ENCODE measurements around the gene SLC2A13.

SLC2A13 gene

DNA sequence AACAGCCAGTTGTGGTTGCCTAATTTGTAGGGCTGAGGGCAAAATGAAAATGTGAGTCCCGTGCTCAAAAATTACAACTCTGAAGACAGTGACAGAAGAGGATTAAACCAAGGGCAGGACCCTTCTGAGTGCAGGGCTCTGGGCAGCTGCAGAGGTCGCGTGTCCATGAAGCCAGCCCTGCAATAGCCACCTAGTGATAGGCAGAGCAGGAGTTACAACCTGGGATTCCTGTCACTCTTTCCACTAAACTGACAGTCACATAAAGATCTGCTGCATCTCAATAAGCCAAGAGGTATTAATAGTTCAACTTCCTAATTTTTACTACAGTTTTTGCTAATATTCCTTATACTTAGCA, 94.1 kb downstream of the SLC2A13 start:
- H3K27me3 ChIP-seq (replicated peaks; ENCODE audit: control insufficient read depth, insufficient read depth, low read length, poor library complexity, severe bottlenecking) = no peaks in the 10 kb centered on the region
- no peaks in the 10 kb centered on the region for H3K36me3 ChIP-seq (ENCODE audit: control insufficient read depth, insufficient read depth, low read length)
- H3K4me3 ChIP-seq (ENCODE audit: insufficient read depth, low read depth, low read length, poor library complexity, severe bottlenecking) = peak overlapping the region; percentile 14
- H3K9me3 ChIP-seq (ENCODE audit: control insufficient read depth, low read length) = no peaks in the 10 kb centered on the region
- no peak for DNase-seq
- H3K4me1 ChIP-seq (ENCODE audit: control insufficient read depth, insufficient read depth, low read length, poor library complexity, severe bottlenecking) = no peaks in the 10 kb centered on the region
- H3K27ac ChIP-seq (ENCODE audit: insufficient read depth, low read length, poor library complexity, severe bottlenecking) = no peak overlapping the region

DNA sequence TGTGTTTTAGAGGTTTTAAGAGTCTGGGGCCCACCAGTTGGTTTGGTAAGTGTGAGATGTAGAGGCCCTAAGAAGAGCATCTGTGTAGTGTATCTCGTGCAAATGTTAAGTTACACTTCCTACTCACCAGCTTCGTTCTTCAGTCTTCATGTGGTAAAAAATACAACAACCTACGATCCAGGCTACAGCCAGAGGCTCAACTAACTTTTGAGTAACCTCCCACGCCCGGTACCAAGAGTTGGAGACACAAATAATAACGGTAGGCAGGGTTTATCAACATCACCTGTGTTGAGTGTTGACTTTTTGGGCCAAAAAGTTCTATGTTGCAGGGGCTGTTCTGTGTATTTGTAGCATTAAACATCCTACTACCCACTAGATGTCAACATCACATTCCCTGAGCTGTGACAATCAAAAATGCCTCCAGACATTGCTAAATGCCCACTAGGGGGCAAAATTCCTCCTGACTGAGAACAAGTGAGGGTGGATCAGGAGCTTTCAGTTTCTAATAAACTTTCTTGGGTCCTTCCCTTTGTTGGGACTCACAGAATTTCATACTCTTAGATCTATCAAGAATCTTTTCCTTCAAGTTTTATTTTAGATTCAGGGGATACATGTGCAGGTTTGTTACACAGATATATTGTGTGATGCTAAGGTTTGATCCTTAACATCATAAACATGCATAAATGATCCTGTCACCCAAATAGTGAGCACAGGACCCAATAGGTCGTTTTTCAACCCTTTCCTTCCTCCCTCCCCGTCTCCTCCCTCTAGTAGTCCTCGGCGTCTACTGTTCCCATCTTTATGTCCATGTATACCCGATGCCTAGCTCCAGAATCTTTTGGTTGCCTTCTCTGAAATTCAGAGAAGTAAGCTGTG, 94.7 kb downstream of the SLC2A13 start:
- H3K27ac ChIP-seq (ENCODE audit: insufficient read depth, low read length, poor library complexity, severe bottlenecking) = no peak overlapping the region
- peak overlapping the region; percentile 14 for H3K4me3 ChIP-seq (ENCODE audit: insufficient read depth, low read depth, low read length, poor library complexity, severe bottlenecking)

DNA sequence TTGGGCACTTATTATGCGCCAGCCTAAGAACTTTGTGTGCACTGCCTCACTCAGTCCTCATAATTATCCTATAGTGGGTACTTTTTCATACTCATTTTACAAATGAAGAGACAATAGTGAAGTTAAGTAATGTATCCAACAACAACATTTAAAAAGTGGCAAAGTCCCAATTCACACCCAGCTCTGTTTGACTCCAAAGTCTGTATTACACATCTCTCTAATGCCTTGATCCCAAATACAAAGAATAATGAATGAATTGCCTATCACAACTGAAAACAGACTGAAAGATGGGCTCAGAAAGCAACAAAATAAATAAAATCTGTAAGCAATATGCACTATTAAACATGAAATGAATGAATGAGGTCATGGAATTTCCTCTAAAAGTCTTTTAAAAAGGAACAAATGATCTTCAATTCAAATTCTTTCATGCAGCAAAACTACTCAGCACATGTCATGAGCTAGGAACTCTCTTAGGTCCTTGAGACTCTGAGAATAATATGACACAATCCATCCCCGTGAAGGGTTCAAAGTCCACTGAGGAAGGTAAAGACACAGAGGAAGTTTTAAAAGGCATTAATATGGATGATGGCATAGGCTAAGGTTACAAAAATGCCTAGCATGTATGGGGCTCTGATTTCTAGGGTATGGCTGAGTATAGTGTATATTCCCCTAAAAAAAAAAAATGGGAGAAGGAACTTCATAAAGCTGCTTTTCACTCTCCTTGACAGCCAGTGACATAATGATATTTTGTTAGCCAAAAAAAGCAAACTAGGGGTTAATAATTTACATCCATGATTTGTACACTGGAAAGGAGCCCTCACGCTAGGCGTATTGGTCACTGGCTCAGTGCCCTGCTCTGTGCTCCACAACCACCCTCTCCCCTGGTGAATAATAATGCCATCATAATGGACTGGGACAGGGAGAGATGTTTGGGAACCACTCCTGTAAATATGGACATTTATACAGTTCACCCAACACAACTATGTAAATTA, 103.4 kb downstream of the SLC2A13 start:
- Histone ChIP-seq H3K4me3 (ENCODE audit: insufficient read depth, low read depth, low read length, poor library complexity, severe bottlenecking) (no peak overlapping the region), H3K27me3 (replicated peaks; ENCODE audit: control insufficient read depth, insufficient read depth, low read length, poor library complexity, severe bottlenecking) (no peaks in the 10 kb centered on the region), H3K36me3 (ENCODE audit: control insufficient read depth, insufficient read depth, low read length) (no peaks in the 10 kb centered on the region), H3K27ac (ENCODE audit: insufficient read depth, low read length, poor library complexity, severe bottlenecking) (no peak overlapping the region), H3K9me3 (ENCODE audit: control insufficient read depth, low read length) (peaks cover 3% of the 10 kb centered on the region), H3K4me1 (ENCODE audit: control insufficient read depth, insufficient read depth, low read length, poor library complexity, severe bottlenecking) (no peaks in the 10 kb centered on the region)
- DNase-seq = no peak

More for the DNA sequence above, 94.7 kb downstream of the SLC2A13 start:
- DNase-seq = peak in 2 of 3 donors; percentile 9 to 38
- H3K27me3 ChIP-seq (replicated peaks; ENCODE audit: control insufficient read depth, insufficient read depth, low read length, poor library complexity, severe bottlenecking) = no peaks in the 10 kb centered on the region
- no peaks in the 10 kb centered on the region for H3K36me3 ChIP-seq (ENCODE audit: control insufficient read depth, insufficient read depth, low read length)
- H3K9me3 ChIP-seq (ENCODE audit: control insufficient read depth, low read length) = no peaks in the 10 kb centered on the region
- H3K4me1 ChIP-seq (ENCODE audit: control insufficient read depth, insufficient read depth, low read length, poor library complexity, severe bottlenecking) = no peaks in the 10 kb centered on the region

DNA sequence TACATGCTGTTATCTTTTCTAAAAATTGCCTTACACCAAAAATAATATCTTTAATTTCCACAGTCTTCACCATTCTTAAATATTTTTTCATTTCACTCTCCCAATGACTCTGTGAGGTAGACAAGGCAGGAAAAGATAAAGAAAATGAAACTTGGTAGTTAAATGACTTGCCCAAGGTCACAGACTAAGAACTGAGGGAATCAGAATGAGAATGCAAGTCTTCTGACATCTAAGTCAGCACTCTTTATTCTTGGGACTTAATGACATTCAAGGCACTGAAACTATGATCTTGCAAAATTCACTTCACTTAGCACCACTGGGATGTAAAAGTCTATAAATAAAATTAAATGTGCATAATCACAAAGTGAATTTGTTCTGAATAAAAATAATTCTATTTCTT, 104.5 kb downstream of the SLC2A13 start:
- DNase-seq = no peak
- Histone ChIP-seq H3K27ac (ENCODE audit: insufficient read depth, low read length, poor library complexity, severe bottlenecking) (no peak overlapping the region), H3K36me3 (ENCODE audit: control insufficient read depth, insufficient read depth, low read length) (no peaks in the 10 kb centered on the region), H3K4me3 (ENCODE audit: insufficient read depth, low read depth, low read length, poor library complexity, severe bottlenecking) (no peak overlapping the region), H3K9me3 (ENCODE audit: control insufficient read depth, low read length) (peaks cover 3% of the 10 kb centered on the region), H3K27me3 (replicated peaks; ENCODE audit: control insufficient read depth, insufficient read depth, low read length, poor library complexity, severe bottlenecking) (no peaks in the 10 kb centered on the region), H3K4me1 (ENCODE audit: control insufficient read depth, insufficient read depth, low read length, poor library complexity, severe bottlenecking) (no peaks in the 10 kb centered on the region)

DNA sequence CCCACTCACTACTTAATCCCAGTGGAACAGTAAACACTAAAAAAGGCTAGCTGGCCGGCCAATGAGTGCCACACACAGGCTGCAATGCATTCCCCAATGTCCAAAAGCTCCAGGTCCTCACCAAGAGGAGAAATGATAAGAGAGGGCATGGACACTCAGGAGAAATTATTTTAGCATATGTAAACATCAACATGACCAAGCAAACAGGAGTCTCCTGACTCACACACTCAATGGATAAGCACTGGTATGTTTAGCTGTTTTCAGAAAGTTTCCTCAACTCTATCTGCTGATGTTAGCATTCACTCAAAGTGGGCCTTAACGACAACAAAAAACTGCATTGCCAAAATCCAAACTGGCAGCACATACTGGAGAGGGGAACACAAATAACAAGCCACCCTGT, 105.0 kb downstream of the SLC2A13 start:
- no peaks in the 10 kb centered on the region for H3K27me3 ChIP-seq (replicated peaks; ENCODE audit: control insufficient read depth, insufficient read depth, low read length, poor library complexity, severe bottlenecking)
- no peak overlapping the region for H3K27ac ChIP-seq (ENCODE audit: insufficient read depth, low read length, poor library complexity, severe bottlenecking)
- no peaks in the 10 kb centered on the region for H3K4me1 ChIP-seq (ENCODE audit: control insufficient read depth, insufficient read depth, low read length, poor library complexity, severe bottlenecking)
- no peak overlapping the region for H3K4me3 ChIP-seq (ENCODE audit: insufficient read depth, low read depth, low read length, poor library complexity, severe bottlenecking)
- H3K9me3 ChIP-seq (ENCODE audit: control insufficient read depth, low read length) = peaks cover 3% of the 10 kb centered on the region
- no peaks in the 10 kb centered on the region for H3K36me3 ChIP-seq (ENCODE audit: control insufficient read depth, insufficient read depth, low read length)
- no peak for DNase-seq

DNA sequence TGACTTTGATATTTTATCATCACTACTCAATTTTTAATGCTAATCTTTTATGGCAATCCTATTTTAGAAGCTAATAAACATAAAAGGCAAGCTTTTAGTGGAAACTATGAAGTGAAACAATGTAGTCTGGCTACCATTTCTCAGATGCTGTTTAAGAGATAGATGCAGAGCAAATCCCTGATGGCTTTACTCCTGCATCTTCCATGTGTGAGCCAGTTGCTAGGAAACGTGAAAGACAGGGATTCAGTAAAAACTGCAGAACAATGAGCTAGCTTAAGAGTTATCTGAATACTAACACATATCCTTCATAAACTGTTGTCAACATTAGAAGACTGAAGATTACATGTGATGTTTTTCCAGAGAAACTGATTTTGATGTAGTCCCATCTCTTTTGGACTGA, 112.6 kb downstream of the SLC2A13 start:
- DNase-seq = no peak
- Histone ChIP-seq H3K36me3 (ENCODE audit: control insufficient read depth, insufficient read depth, low read length) (no peaks in the 10 kb centered on the region), H3K27me3 (replicated peaks; ENCODE audit: control insufficient read depth, insufficient read depth, low read length, poor library complexity, severe bottlenecking) (no peaks in the 10 kb centered on the region), H3K27ac (ENCODE audit: insufficient read depth, low read length, poor library complexity, severe bottlenecking) (no peak overlapping the region), H3K4me3 (ENCODE audit: insufficient read depth, low read depth, low read length, poor library complexity, severe bottlenecking) (no peak overlapping the region), H3K4me1 (ENCODE audit: control insufficient read depth, insufficient read depth, low read length, poor library complexity, severe bottlenecking) (no peaks in the 10 kb centered on the region), H3K9me3 (ENCODE audit: control insufficient read depth, low read length) (no peaks in the 10 kb centered on the region)

DNA sequence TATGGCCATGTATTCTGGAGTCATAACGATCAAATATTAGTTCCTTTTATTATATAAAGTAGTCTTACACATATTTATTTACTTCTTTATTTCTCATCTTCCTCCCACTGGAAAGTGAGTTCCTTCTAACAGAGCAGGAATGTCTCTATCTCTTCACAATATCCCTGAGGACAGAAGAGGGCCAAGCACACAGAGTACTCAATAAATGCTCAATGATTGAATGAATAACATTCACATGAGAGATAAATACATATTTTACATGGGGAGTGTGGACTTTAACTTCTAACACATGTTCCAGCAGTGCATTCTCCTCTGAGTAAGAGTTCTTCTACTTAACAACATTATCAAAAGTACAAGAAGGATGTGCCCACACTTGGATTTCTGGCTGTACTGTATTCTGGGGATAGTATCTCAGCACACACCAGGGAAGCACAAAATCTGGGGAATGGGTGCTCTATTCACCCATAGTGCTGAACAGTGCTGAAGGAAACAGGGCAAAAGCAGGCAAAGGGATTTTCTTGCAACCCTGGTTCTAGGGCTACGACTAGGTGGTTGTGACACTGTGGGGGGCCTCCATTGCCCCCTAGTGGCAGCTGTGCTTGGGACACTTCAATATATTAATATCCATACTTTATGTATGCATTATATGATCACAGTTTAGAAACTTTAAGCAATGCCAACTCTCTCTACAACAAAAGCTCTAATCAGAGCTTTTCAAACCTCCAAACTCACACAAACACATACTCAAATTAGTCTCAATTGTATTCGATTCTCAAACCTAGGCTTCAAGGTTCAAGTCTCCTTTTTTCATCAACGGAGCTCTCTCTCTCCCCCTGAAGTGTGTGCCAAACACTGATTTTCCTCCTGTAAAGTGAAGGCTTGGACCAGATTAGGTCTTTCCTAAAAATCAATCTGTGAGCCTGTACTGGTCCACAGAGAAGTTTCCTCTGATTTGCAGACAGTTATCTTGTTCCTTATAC, 115.5 kb downstream of the SLC2A13 start:
- Histone ChIP-seq H3K36me3 (ENCODE audit: control insufficient read depth, insufficient read depth, low read length) (no peaks in the 10 kb centered on the region), H3K27ac (ENCODE audit: insufficient read depth, low read length, poor library complexity, severe bottlenecking) (no peak overlapping the region), H3K4me1 (ENCODE audit: control insufficient read depth, insufficient read depth, low read length, poor library complexity, severe bottlenecking) (no peaks in the 10 kb centered on the region), H3K27me3 (replicated peaks; ENCODE audit: control insufficient read depth, insufficient read depth, low read length, poor library complexity, severe bottlenecking) (no peaks in the 10 kb centered on the region), H3K4me3 (ENCODE audit: insufficient read depth, low read depth, low read length, poor library complexity, severe bottlenecking) (no peak overlapping the region), H3K9me3 (ENCODE audit: control insufficient read depth, low read length) (no peaks in the 10 kb centered on the region)
- peak in 2 of 3 donors; percentile 1 to 32 for DNase-seq

DNA sequence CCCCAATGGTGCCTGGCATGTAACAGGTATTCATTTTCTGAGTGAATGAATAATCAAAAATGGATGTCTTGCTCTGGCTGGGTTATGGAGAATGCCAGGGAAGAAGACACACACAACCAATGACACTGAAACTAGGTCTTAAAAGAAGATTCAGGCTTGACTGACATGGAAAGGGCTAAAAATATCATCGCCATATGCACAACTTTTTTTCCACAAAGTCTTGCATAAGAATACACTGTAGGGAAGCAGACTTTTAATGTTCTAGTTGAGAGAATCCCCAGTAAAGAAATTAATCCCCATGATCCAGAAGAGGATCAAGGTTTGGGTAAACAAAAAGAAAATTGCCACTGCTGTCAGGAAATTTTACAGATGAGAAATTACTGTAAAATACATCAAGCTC, 116.4 kb downstream of the SLC2A13 start:
- Histone ChIP-seq H3K36me3 (ENCODE audit: control insufficient read depth, insufficient read depth, low read length) (no peaks in the 10 kb centered on the region), H3K9me3 (ENCODE audit: control insufficient read depth, low read length) (no peaks in the 10 kb centered on the region), H3K4me1 (ENCODE audit: control insufficient read depth, insufficient read depth, low read length, poor library complexity, severe bottlenecking) (no peaks in the 10 kb centered on the region), H3K4me3 (ENCODE audit: insufficient read depth, low read depth, low read length, poor library complexity, severe bottlenecking) (no peak overlapping the region), H3K27me3 (replicated peaks; ENCODE audit: control insufficient read depth, insufficient read depth, low read length, poor library complexity, severe bottlenecking) (no peaks in the 10 kb centered on the region), H3K27ac (ENCODE audit: insufficient read depth, low read length, poor library complexity, severe bottlenecking) (no peak overlapping the region)
- DNase-seq = no peak

DNA sequence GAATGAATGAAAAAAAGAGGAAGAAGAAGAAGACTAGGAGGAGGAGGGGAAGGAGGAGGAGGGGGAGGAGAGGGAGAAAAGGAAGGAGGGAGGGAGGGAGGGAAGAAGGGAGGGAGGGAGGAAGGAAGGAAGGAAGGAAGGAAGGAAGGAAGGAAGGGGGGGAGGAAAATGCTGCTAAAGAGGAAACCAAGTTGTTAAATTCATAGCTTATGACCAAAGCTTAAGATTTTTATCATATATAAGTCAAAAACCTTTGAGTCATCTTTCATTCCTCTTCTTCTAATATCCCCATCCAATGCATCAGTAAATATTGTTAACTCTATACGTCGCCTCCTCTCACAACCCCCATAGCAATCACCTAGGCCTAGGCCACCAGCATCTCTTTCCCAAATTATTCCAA, 117.3 kb downstream of the SLC2A13 start:
- Histone ChIP-seq H3K27ac (ENCODE audit: insufficient read depth, low read length, poor library complexity, severe bottlenecking) (no peak overlapping the region), H3K4me3 (ENCODE audit: insufficient read depth, low read depth, low read length, poor library complexity, severe bottlenecking) (no peak overlapping the region), H3K4me1 (ENCODE audit: control insufficient read depth, insufficient read depth, low read length, poor library complexity, severe bottlenecking) (no peaks in the 10 kb centered on the region), H3K27me3 (replicated peaks; ENCODE audit: control insufficient read depth, insufficient read depth, low read length, poor library complexity, severe bottlenecking) (no peaks in the 10 kb centered on the region), H3K9me3 (ENCODE audit: control insufficient read depth, low read length) (no peaks in the 10 kb centered on the region), H3K36me3 (ENCODE audit: control insufficient read depth, insufficient read depth, low read length) (no peaks in the 10 kb centered on the region)
- no peak for DNase-seq
